ENCODE results near the gene ALG1L2.
"Not testable (repeated sequence)": the region's sequence is repeated elsewhere in the genome, so short reads cannot be mapped to it uniquely, and the experiment has no call there.

ALG1L2 gene

DNA sequence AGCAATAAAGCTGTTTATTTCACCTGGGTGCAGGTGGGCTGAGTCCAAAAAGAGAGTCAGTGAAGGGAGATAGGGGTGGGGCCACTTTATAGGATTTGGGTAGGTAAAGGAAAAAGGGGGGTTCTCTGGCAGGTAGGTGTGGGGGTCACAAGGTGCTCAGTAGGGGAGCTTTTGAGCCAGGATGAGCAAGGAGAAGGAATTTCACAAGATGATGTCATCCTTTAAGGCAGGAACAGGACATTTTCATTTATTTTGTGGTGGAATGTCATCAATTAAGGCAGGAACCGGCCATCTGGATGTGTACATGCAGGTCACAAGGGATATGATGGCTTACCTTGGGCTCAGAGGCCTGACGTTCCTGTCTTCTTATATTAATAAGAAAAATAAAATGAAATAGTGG, 56.1 kb downstream of the ALG1L2 start:
- not testable (repeated sequence) for H3K4me1 Mint-ChIP-seq (ENCODE audit: low read depth); H3K9me3 Mint-ChIP-seq; H3K27me3 Mint-ChIP-seq (ENCODE audit: low read depth); H3K4me3 Mint-ChIP-seq; H3K27ac Mint-ChIP-seq; H3K36me3 Mint-ChIP-seq (ENCODE audit: low read depth)

DNA sequence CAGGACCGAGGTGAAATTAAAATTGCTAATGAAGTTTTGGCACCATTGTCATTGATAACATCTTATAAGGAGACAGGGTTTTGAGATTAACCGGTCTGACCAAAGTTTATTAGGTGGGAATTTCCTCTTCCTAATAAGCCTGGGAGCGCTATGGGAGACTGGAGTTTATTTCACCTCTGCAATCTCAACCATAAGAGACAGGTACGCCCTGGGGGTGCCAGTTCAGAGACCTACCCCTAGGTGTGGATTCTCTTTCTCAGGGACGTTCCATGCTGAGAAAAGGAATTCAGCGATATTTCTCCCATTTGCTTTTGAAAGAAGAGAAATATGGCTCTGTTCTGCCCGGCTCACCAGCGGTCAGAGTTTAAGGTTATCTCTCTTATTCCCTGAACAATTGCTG, 57.4 kb downstream of the ALG1L2 start:
- H3K36me3 Mint-ChIP-seq (ENCODE audit: low read depth); H3K27me3 Mint-ChIP-seq (ENCODE audit: low read depth); H3K9me3 Mint-ChIP-seq; H3K27ac Mint-ChIP-seq; H3K4me3 Mint-ChIP-seq; H3K4me1 Mint-ChIP-seq (ENCODE audit: low read depth): not testable (repeated sequence)

DNA sequence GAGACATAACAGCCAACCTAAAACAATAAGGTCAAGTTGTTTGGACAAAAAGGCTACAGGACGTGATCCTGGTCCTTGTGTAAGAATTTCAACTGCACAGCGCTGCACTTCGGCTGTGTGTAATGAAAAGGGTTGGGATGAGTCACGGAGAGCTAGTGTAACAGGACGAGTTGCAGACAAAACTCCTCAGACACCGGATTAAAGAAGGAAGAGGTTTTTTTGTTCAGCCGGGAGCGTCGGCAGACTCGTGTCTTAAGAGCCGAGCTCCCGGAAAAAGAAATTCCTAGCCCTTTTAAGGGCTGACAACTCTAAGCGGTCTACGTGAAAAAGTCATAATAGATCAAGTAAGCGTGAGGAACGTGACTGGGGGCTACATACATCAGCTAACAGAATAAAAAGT, 59.1 kb downstream of the ALG1L2 start:
- H3K4me1 Mint-ChIP-seq (ENCODE audit: low read depth); H3K27ac Mint-ChIP-seq; H3K9me3 Mint-ChIP-seq; H3K27me3 Mint-ChIP-seq (ENCODE audit: low read depth); H3K36me3 Mint-ChIP-seq (ENCODE audit: low read depth); H3K4me3 Mint-ChIP-seq: not testable (repeated sequence)

DNA sequence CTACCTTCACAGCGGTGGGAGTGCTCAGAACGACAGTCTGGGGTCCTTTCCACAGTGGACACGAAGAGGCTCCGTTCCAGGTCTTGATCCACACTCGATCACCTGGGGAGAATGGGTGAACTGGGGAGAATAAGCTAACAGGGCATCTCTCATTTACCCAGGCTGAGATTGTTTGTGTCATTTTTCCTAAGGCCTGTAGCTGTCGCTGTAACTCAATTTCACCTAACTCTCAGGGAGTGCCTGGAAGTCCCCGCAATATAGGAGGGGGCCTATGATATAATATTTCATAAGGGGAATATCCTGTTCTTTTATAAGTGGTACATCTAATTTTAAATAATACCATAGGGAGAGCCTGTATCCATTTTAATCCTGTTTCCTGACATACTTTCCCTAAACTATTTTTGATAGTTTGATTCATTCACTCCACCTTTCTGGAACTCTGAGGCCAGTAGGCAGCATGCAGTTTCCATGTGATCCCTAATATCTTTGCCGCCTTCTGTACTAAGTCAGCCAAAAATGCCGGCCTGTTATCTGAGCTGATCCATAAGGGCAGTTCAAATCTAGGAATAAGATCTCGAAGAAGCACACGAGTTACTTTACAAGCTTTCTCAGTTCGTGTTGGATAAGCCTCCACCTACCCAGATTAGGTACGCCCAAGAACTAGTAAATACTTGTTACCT, 62.2 kb downstream of the ALG1L2 start:
- H3K27me3 Mint-ChIP-seq (ENCODE audit: low read depth); H3K4me3 Mint-ChIP-seq; H3K9me3 Mint-ChIP-seq; H3K36me3 Mint-ChIP-seq (ENCODE audit: low read depth); H3K4me1 Mint-ChIP-seq (ENCODE audit: low read depth); H3K27ac Mint-ChIP-seq: not testable (repeated sequence)

DNA sequence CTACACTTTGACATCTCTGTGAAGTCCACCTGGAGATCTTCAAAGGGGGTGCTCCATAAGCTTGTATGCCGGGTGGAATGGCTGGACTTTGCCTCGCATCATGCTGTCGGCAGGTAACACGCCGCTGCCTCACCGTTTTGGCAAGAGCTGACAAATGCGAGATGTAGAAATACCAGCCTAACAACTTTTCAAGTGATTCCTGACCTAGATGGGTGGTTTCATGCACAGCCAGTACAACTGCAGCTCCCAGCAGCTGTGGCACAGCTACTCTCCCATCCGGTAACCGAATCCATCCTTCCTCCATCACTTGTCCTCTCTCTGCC, 62.7 kb downstream of the ALG1L2 start:
- H3K9me3 Mint-ChIP-seq; H3K4me1 Mint-ChIP-seq (ENCODE audit: low read depth): not testable (repeated sequence)

DNA sequence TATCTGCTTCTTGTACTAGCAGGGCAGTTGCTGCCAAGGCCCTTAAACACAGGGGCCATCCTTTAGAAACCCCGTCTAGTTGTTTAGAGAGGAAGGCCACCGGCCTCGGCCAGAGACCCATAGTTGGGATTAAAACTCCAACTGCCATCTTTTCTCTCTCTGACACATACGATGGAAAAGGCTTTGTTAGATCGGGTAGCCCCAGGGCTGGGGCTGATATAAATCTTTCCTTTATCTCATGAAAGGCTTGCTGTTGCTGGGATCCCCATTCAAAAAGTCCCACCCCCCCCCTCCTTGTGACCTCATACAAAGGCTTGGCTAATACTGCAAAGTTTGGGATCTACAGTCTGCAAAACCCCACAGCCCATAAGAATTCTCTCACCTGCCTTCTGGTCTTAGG, 63.8 kb downstream of the ALG1L2 start:
- H3K4me3 Mint-ChIP-seq; H3K27me3 Mint-ChIP-seq (ENCODE audit: low read depth); H3K4me1 Mint-ChIP-seq (ENCODE audit: low read depth): not testable (repeated sequence)

More for the DNA sequence above, 62.7 kb downstream of the ALG1L2 start:
- H3K27me3 Mint-ChIP-seq (ENCODE audit: low read depth); H3K27ac Mint-ChIP-seq; H3K36me3 Mint-ChIP-seq (ENCODE audit: low read depth); H3K4me3 Mint-ChIP-seq: not testable (repeated sequence)

DNA sequence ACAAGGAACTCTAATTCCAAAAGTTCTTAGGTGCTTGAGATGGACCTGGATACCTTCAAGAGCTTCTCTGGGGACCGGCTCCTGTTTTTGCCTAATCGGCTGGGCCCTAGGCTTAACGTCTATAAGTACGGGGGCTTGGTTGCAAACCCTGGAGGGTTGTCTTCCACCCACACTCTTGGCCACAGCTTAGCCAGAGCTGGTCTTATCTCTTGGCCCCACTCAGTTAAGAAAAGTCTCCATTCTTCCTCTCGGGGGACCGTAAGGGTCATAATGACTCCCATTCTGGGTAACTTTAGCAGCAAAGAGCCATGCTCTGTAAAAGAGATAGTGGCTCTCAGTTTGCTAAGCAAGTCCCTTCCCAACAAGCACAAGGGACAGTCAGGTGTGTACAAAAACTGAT, 64.8 kb downstream of the ALG1L2 start:
- H3K27me3 Mint-ChIP-seq (ENCODE audit: low read depth) = peaks cover 16% of the 10 kb centered on the region
- not testable (repeated sequence) for H3K4me3 Mint-ChIP-seq; H3K27ac Mint-ChIP-seq; H3K4me1 Mint-ChIP-seq (ENCODE audit: low read depth); H3K9me3 Mint-ChIP-seq; H3K36me3 Mint-ChIP-seq (ENCODE audit: low read depth)

More for the DNA sequence above, 63.8 kb downstream of the ALG1L2 start:
- not testable (repeated sequence) for H3K9me3 Mint-ChIP-seq; H3K36me3 Mint-ChIP-seq (ENCODE audit: low read depth); H3K27ac Mint-ChIP-seq

Data from T-helper 1 cell treated with Interleukin-12 subunit alpha and Interleukin-12 subunit beta and Interleukin-4 antibody, amounts not matched to agents 30 μg/mL and 1 μg/mL, for 36 hours (primary cell).